Astrocyte of the spinal cord (primary cell): ENCODE results near the gene MTA1.

Source experiments
- DNase-seq: peaks from one replicate; pipeline ENCODE4 v3.0.0; 2011; ENCODE audit warnings: low read depth, low spot score
- H3K4me3 ChIP-seq: 2 replicates; pipeline ENCODE4 v1.5.1; 2011; ENCODE audit warnings: low read depth, mild to moderate bottlenecking, low read length, moderate library complexity
- CTCF ChIP-seq: IDR thresholded peaks from 2 replicates; pipeline ENCODE4 v1.5.1; 2012; ENCODE audit warnings: low read depth, mild to moderate bottlenecking, low read length, inconsistent platforms
- in situ Hi-C: cut with HindIII; loops from 2 replicates; pipeline ENCODE4 v1.10.0; 2017; ENCODE audit warnings: low sequenced_read_pairs

Gene MTA1

GRCh38 chr14:105461903-105462302 lies 42.3 kb downstream of the MTA1 start:
- no peak overlapping the region for H3K4me3 ChIP-seq
- in situ Hi-C loops, result no loop called here
- TF ChIP-seq CTCF, result no peak
- no peak for DNase-seq

- DNase-seq, result no peak
- no peak overlapping the region for H3K4me3 ChIP-seq
- TF ChIP-seq CTCF, result no peak
- in situ Hi-C loops, result no loop called here
Observed at GRCh38 chr14:105464501-105464900, 44.9 kb downstream of the MTA1 start.

GRCh38 chr14:105465209-105466031 lies 45.8 kb downstream of the MTA1 start:
- TF ChIP-seq CTCF, result no peak
- peak; percentile 30 for DNase-seq
- in situ Hi-C loops, result no loop called here

GRCh38 chr14:105466531-105467248 lies 47.1 kb downstream of the MTA1 start:
- TF ChIP-seq CTCF, result no peak
- in situ Hi-C loops, result no loop called here
- no peak for DNase-seq
- H3K4me3 ChIP-seq, result no peak overlapping the region

More at GRCh38 chr14:105465209-105466031, 45.8 kb downstream of the MTA1 start:
- H3K4me3 ChIP-seq, result no peak overlapping the region

GRCh38 chr14:105467249-105467941 lies 47.8 kb downstream of the MTA1 start:
- no peak for TF ChIP-seq CTCF
- DNase-seq, result no peak
- no peak overlapping the region for H3K4me3 ChIP-seq
- in situ Hi-C loops, result no loop called here

- in situ Hi-C loops, result no loop called here
- TF ChIP-seq CTCF, result no peak
Observed at GRCh38 chr14:105467942-105468471, 48.4 kb downstream of the MTA1 start.

More at GRCh38 chr14:105467942-105468471, 48.4 kb downstream of the MTA1 start:
- DNase-seq, result no peak
- H3K4me3 ChIP-seq, result no peak overlapping the region
